C4-2B (cell line): ENCODE measurements around the gene USP30.

Source experiments
- CTCF ChIP-seq: fragments of 450-650 bp; conservative IDR thresholded peaks from 2 replicates; pipeline ENCODE4 v1.5.1; 2017; ENCODE audit warnings: mild to moderate bottlenecking
- ZFX ChIP-seq: fragments of 450-650 bp; IDR thresholded peaks from 2 replicates; pipeline ENCODE4 v1.6.1; 2017

DNA sequence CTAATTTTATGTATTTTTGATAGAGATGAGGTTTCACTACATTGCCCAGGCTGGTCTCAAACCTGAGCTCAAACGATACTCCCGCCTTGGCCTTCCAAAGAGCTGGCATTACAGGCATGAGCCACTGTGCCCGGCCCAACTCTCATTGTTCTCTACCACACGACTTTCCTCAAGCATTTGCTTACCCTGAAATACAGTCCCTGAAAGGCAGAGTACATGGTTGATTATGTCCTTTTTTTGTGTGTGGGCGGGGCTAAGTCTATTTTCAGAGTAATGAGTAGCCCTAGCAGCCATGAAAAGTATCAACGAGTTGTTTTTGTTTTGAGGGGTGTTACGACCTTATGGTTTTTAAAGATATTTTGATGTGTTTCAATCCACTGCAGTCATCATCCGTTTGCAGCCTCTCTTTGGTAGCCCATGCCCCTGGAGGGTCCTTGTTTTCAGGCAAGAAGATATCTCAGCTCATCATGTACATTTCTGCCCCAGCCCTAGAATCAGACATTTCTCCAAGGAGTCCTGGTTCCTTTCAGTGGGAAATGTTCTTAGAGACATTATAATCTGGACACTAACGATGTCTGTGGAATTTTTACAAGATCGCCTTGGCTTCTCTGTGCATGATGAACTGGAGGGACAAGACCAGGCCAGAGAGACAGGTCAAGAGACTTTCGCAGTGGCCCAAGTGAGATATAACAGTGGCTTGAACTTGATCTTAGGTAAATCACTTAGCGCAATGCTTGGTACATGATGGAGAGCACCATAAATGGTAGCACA is 72.7 kb downstream of the USP30 start:
- TF ChIP-seq CTCF (no peak), ZFX (no peak)
